Left colon (tissue), 2 donors: ENCODE measurements around the gene ACP2. TPM values are rescaled to one million over a fixed set of nuclear protein-coding genes. Genes with fewer than 3 reads are reported as not detected.

ENCODE experiments used
- ATAC-seq: fragments of 200-7000 bp; cut with Tn5 transposase; one replicate; pipeline ENCODE4 v1.9.1; 2020; ENCODE audit warnings: mild to moderate bottlenecking, moderate library complexity
- DNase-seq, 2 donors: peaks; one replicate each; pipeline ENCODE4 v3.0.0-alpha.2; 2020
- intact Hi-C, 2 donors: fragments of 100-400 bp; cut with DNase I in 1 of 2; cut with micrococcal nuclease in 1 of 2; formaldehyde crosslinking; loops; one replicate each; pipeline versions ENCODE4 v1.11.2 to v1.14.0; 2022; cut with DNase I, micrococcal nuclease
- total RNA-seq, 2 donors: library from RNA; stranded (reverse); fragmentation: NEBNext Ultra II Directional; extraction: Animal tissue kit (Norgen Biotek cat#: 25700); gene quantifications; one replicate each; pipeline ENCODE4 v1.2.1, GENCODE V29; 2021
- donor health status: DM: no; HTN: no; CAD: no.
- donor health status: DM: yes; HTN: yes; CAD: no.

The ACP2 gene
- total RNA-seq, 2 donors from 2014 or later = 47.8 to 53.5 TPM

- intact Hi-C loops = loop anchor here in 1 of 2 donors (10.0 kb wide), 1 partner anchor 95 kb away; the partner anchor contains the start of gene ARFGAP2
- peak; percentile 79 for ATAC-seq
- peak; percentile 88 to 92 for DNase-seq
These were observed 21.3 kb upstream of the ACP2 start, which contains the start of gene MADD for GRCh38 chr11:47269829-47270305. Gene MADD (plus strand): TSS chr11:47270133.

GRCh38 chr11:47269002-47269828, 20.6 kb upstream of the ACP2 start:
- DNase-seq (peak; percentile 93), ATAC-seq (peak; percentile 82)
- intact Hi-C loops = loop anchor here in 1 of 2 donors (10.0 kb wide), 1 partner anchor 94 kb away; the partner anchor contains the start of gene ARFGAP2

GRCh38 chr11:47268448-47269001, 19.9 kb upstream of the ACP2 start:
- no peak for ATAC-seq

GRCh38 chr11:47267876-47268275, 19.3 kb upstream of the ACP2 start:
- intact Hi-C loops = loop anchor here in 1 of 2 donors (10.0 kb wide), 1 partner anchor 93 kb away; the partner anchor contains the start of gene ARFGAP2
- DNase-seq (no peak), ATAC-seq (no peak)

More at GRCh38 chr11:47268448-47269001, 19.9 kb upstream of the ACP2 start:
- no peak for DNase-seq
- intact Hi-C loops = loop anchor here in 1 of 2 donors (10.0 kb wide), 1 partner anchor 94 kb away; the partner anchor contains the start of gene ARFGAP2

GRCh38 chr11:47264521-47264920, 15.9 kb upstream of the ACP2 start:
- intact Hi-C loops = loop anchor here in 1 of 2 donors (10.0 kb wide), 1 partner anchor 90 kb away; the partner anchor contains the start of gene ARFGAP2
- ATAC-seq = no peak
- DNase-seq = no peak

GRCh38 chr11:47264119-47264518, 15.5 kb upstream of the ACP2 start:
- no peak for ATAC-seq
- intact Hi-C loops = loop anchor here in 1 of 2 donors (10.0 kb wide), 1 partner anchor 89 kb away; the partner anchor contains the start of gene ARFGAP2
- no peak for DNase-seq

- intact Hi-C loops = loop anchor here in 1 of 2 donors (10.0 kb wide), 1 partner anchor 87 kb away; the partner anchor contains the start of gene ARFGAP2
- ATAC-seq = no peak
- DNase-seq = no peak
These were observed 12.7 kb upstream of the ACP2 start for GRCh38 chr11:47261291-47261800.

GRCh38 chr11:47260366-47260765, 11.8 kb upstream of the ACP2 start:
- DNase-seq (no peak), ATAC-seq (no peak)
- intact Hi-C loops = loop anchor here in 1 of 2 donors (10.0 kb wide), 1 partner anchor 86 kb away; the partner anchor contains the start of gene ARFGAP2

GRCh38 chr11:47259232-47259977, 10.8 kb upstream of the ACP2 start:
- intact Hi-C loops = no loop called here
- ATAC-seq = peak; percentile 84

GRCh38 chr11:47258317-47258902, 9.8 kb upstream of the ACP2 start:
- ATAC-seq = no peak
- DNase-seq = no peak

More at GRCh38 chr11:47259232-47259977, 10.8 kb upstream of the ACP2 start:
- peak; percentile 75 to 79 for DNase-seq

GRCh38 chr11:47257517-47258316, 9.1 kb upstream of the ACP2 start, which contains the start of gene NR1H3:
Gene NR1H3 (plus strand): TSS chr11:47257996. CDS start chr11:47259217, 1,221 bp downstream.
- intact Hi-C loops = no loop called here
- DNase-seq (peak; percentile 76 to 85), ATAC-seq (peak; percentile 65)

More at GRCh38 chr11:47258317-47258902, 9.8 kb upstream of the ACP2 start:
- intact Hi-C loops = no loop called here

- ATAC-seq = peak; percentile 1
- no peak for DNase-seq
- intact Hi-C loops = no loop called here
These were observed 8.5 kb upstream of the ACP2 start for GRCh38 chr11:47257177-47257516.

- no peak for ATAC-seq
- intact Hi-C loops = no loop called here
- no peak for DNase-seq
These were observed 7.8 kb upstream of the ACP2 start for GRCh38 chr11:47256374-47256773.

- DNase-seq (no peak), ATAC-seq (no peak)
- intact Hi-C loops = no loop called here
These were observed 5.8 kb upstream of the ACP2 start for GRCh38 chr11:47254386-47254785.

- ATAC-seq = peak; percentile 8
- no peak for DNase-seq
- intact Hi-C loops = no loop called here
These were observed 5.0 kb upstream of the ACP2 start for GRCh38 chr11:47253660-47254059.

- ATAC-seq (no peak), DNase-seq (no peak)
- intact Hi-C loops = no loop called here
These were observed 3.1 kb upstream of the ACP2 start for GRCh38 chr11:47251751-47252150.

- DNase-seq (no peak), ATAC-seq (no peak)
- intact Hi-C loops = no loop called here
These were observed 733 bp upstream of the ACP2 start for GRCh38 chr11:47249378-47249715.
